ENCODE data around the gene PAFAH1B2. TPM values are rescaled to one million over a fixed set of nuclear protein-coding genes. Genes with fewer than 3 reads are reported as not detected.

The PAFAH1B2 gene
- total and polyA plus RNA-seq, 2 donors (not counting 3 experiments of a cell fraction or from before 2014, with no cell fraction given), result 34.2 to 128 TPM

DNA sequence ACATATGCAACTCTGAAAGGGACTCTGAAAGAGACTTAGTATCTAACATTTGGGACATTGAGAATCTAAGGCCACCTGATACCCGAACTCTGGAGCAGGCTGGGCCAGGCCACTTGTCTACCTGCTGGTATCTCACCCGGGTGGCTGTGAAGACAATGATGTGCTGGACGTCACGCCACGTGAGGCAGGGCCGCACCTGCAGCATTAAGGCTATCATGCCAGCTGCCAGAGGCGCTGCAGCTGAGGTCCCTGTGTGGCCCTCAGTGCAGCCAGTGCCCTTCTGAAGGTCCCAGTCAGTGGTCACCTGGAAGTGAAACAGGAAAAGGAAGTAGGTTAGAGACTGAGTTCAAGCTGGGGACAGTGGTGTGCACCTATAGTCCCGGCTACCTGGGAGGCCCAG, 75.4 kb downstream of the PAFAH1B2 start:
- Histone ChIP-seq H3K27me3 (ENCODE audit: control insufficient read depth in 2 of 2, insufficient read depth in 2 of 2, low read length in 2 of 2) (no peaks in the 10 kb centered on the region), H3K9me1 (replicated peaks; ENCODE audit: control insufficient read depth, extremely low read depth, insufficient read depth, low read length) (no peaks in the 10 kb centered on the region), H3K36me3 (ENCODE audit: control insufficient read depth in 2 of 2, extremely low read depth in 1 of 2, insufficient read depth in 2 of 2, low read length in 2 of 2) (peaks cover 0 to 23% of the 10 kb centered on the region in 2 experiments), H3K4me2 (ENCODE audit: insufficient read depth, low read length) (no peak overlapping the region), H3K4me3 (replicated peaks in 1 of 3; ENCODE audit: insufficient read depth in 1 of 3, low read depth in 1 of 3, low read length in 3 of 3) (no peak overlapping the region), H3K9me3 (replicated peaks; ENCODE audit: control insufficient read depth, insufficient read depth, low read length) (no peaks in the 10 kb centered on the region), H3K9ac (replicated peaks; ENCODE audit: extremely low read depth, insufficient read depth, low read length) (no peak overlapping the region), H3K4me1 (ENCODE audit: control insufficient read depth, extremely low read depth, insufficient read depth, low read length) (peaks cover 11% of the 10 kb centered on the region), H3K79me2 (ENCODE audit: control insufficient read depth, insufficient read depth, low read length) (no peaks in the 10 kb centered on the region), H2AFZ (ENCODE audit: low read depth, low read length) (no peak overlapping the region), H3K27ac (ENCODE audit: insufficient read depth, low read depth, low read length) (no peak overlapping the region), H4K20me1 (replicated peaks; ENCODE audit: control insufficient read depth, extremely low read depth, insufficient read depth, low read length) (no peaks in the 10 kb centered on the region)
- CTCF ChIA-PET, result interaction anchor here (0.5 to 1.2 kb wide), 3 partner anchors 9 to 428 kb away, joined by 3 read pairs; partner anchors contain the start of gene APOA5
- dilution Hi-C loops (cut with MboI; ENCODE audit: extremely low pct_ligation_motif_present, low sequenced_read_pairs) (no loop called here), intact Hi-C loops (cut with micrococcal nuclease) (no loop called here)
- TF ChIP-seq MAX (IDR thresholded peaks at IDR 0.05; ENCODE audit: insufficient read depth, insufficient read length), result no peak
- no peak for TF ChIP-seq POLR2AphosphoS5 (IDR thresholded peaks at IDR 0.05; ENCODE audit: insufficient read depth, low read depth, low read length)
- no peak for TF ChIP-seq JUN (IDR thresholded peaks at IDR 0.05; ENCODE audit: borderline replicate concordance, insufficient read depth, insufficient read length, low read depth)
- TF ChIP-seq MYC (IDR thresholded peaks at IDR 0.05; ENCODE audit: low read depth, low read length), result no peak
- no peak for TF ChIP-seq EZH2 (IDR thresholded peaks at IDR 0.05; ENCODE audit: borderline replicate concordance, low read depth, low read length, severe bottlenecking)
- TF ChIP-seq FOS (IDR thresholded peaks at IDR 0.05; ENCODE audit: borderline replicate concordance, insufficient read depth, low read length), result no peak
- TF ChIP-seq GATA2 (IDR thresholded peaks at IDR 0.05; ENCODE audit: insufficient read depth, insufficient read length, low read depth, low read length), result no peak
- no peak for TF ChIP-seq POLR2A (IDR thresholded peaks at IDR 0.05; ENCODE audit: low read depth, low read length)
- POLR2A ChIA-PET, result no interaction called here
- no peak for DNase-seq (ENCODE audit: low read depth, low spot score)
- no TSS peak for BruUV-seq (replicated peaks)
- no peak for FAIRE-seq

- Histone ChIP-seq H3K27me3 (ENCODE audit: control insufficient read depth in 2 of 2, insufficient read depth in 2 of 2, low read length in 2 of 2) (no peaks in the 10 kb centered on the region), H3K9me3 (replicated peaks; ENCODE audit: control insufficient read depth, insufficient read depth, low read length) (no peaks in the 10 kb centered on the region), H3K4me1 (ENCODE audit: control insufficient read depth, extremely low read depth, insufficient read depth, low read length) (peaks cover 11% of the 10 kb centered on the region), H3K36me3 (ENCODE audit: control insufficient read depth in 2 of 2, extremely low read depth in 1 of 2, insufficient read depth in 2 of 2, low read length in 2 of 2) (peaks cover 0 to 22% of the 10 kb centered on the region in 2 experiments), H3K79me2 (ENCODE audit: control insufficient read depth, insufficient read depth, low read length) (no peaks in the 10 kb centered on the region), H3K4me3 (replicated peaks in 1 of 3; ENCODE audit: insufficient read depth in 1 of 3, low read depth in 1 of 3, low read length in 3 of 3) (no peak overlapping the region), H3K27ac (ENCODE audit: insufficient read depth, low read depth, low read length) (no peak overlapping the region), H3K9ac (replicated peaks; ENCODE audit: extremely low read depth, insufficient read depth, low read length) (no peak overlapping the region), H3K9me1 (replicated peaks; ENCODE audit: control insufficient read depth, extremely low read depth, insufficient read depth, low read length) (no peaks in the 10 kb centered on the region), H2AFZ (ENCODE audit: low read depth, low read length) (no peak overlapping the region), H3K4me2 (ENCODE audit: insufficient read depth, low read length) (no peak overlapping the region), H4K20me1 (replicated peaks; ENCODE audit: control insufficient read depth, extremely low read depth, insufficient read depth, low read length) (no peaks in the 10 kb centered on the region)
- intact Hi-C loops (cut with micrococcal nuclease) (no loop called here), dilution Hi-C loops (cut with MboI; ENCODE audit: extremely low pct_ligation_motif_present, low sequenced_read_pairs) (no loop called here)
- POLR2A ChIA-PET, result no interaction called here
- CTCF ChIA-PET, result interaction anchor here (1.2 to 3.4 kb wide), 3 partner anchors 8 to 340 kb away, joined by 3 to 16 read pairs (median 3); partner anchors contain the start of genes PCSK7 and RNF214
- no TSS peak for BruUV-seq (replicated peaks)
- DNase-seq (ENCODE audit: low read depth, low spot score), result no peak
- no peak for TF ChIP-seq JUN (IDR thresholded peaks at IDR 0.05; ENCODE audit: borderline replicate concordance, insufficient read depth, insufficient read length, low read depth)
- no peak for TF ChIP-seq POLR2AphosphoS5 (IDR thresholded peaks at IDR 0.05; ENCODE audit: insufficient read depth, low read depth, low read length)
- no peak for TF ChIP-seq EZH2 (IDR thresholded peaks at IDR 0.05; ENCODE audit: borderline replicate concordance, low read depth, low read length, severe bottlenecking)
- no peak for TF ChIP-seq MAX (IDR thresholded peaks at IDR 0.05; ENCODE audit: insufficient read depth, insufficient read length)
- no peak for TF ChIP-seq MYC (IDR thresholded peaks at IDR 0.05; ENCODE audit: low read depth, low read length)
- no peak for FAIRE-seq
These were observed 75.9 kb downstream of the PAFAH1B2 start for GRCh38 chr11:117219995-117220394.

Data from endothelial cell of umbilical vein (primary cell).